CD14-positive monocyte (primary cell): ENCODE results near the gene ADAMTSL1. TPM values are rescaled to one million over a fixed set of nuclear protein-coding genes. Genes with fewer than 3 reads are reported as not detected.

Experiments
- DNase-seq, 3 donors: peaks; one replicate each; pipeline ENCODE4 v3.0.0-alpha.2; 2011 to 2022
- H2AFZ ChIP-seq: 2 replicates; pipeline ENCODE4 v1.6.0; 2012; ENCODE audit warnings: mild to moderate bottlenecking, low read depth, low read length, inconsistent platforms; ENCODE audit not compliant: insufficient read depth, poor library complexity, severe bottlenecking
- H3K27ac ChIP-seq, 2 donors: 1 replicate in 1 of 2; 2 replicates in 1 of 2; pipeline ENCODE4 v1.5.1; 2012 to 2013; ENCODE audit warnings: low read length in 2 of 2, control low read depth in 1 of 2, inconsistent platforms in 1 of 2, low read depth in 1 of 2, mild to moderate bottlenecking in 1 of 2
- H3K27me3 ChIP-seq, 2 donors: one replicate each; pipeline versions ENCODE4 v1.6.0 to v1.6.1; 2011 to 2013; ENCODE audit warnings: low read length in 2 of 2; ENCODE audit not compliant: control insufficient read depth in 2 of 2, insufficient read depth in 2 of 2
- H3K36me3 ChIP-seq, 2 donors: replicated peaks in 1 of 2; 1 replicate in 1 of 2; 2 replicates in 1 of 2; pipeline versions ENCODE4 v1.5.1 to v1.6.1; 2012 to 2013; ENCODE audit warnings: low read length in 2 of 2, control low read depth in 1 of 2, inconsistent platforms in 1 of 2, mild to moderate bottlenecking in 1 of 2; ENCODE audit not compliant: insufficient read depth in 2 of 2, control insufficient read depth in 1 of 2
- H3K4me1 ChIP-seq, 2 donors: 1 replicate in 1 of 2; 2 replicates in 1 of 2; pipeline versions ENCODE4 v1.5.1 to v1.6.1; 2012 to 2013; ENCODE audit warnings: low read length in 2 of 2, control low read depth in 1 of 2, inconsistent platforms in 1 of 2, mild to moderate bottlenecking in 1 of 2, moderate library complexity in 1 of 2; ENCODE audit not compliant: insufficient read depth in 2 of 2, control insufficient read depth in 1 of 2
- H3K4me2 ChIP-seq: replicated peaks from 2 replicates; pipeline ENCODE3; 2012; ENCODE audit warnings: low read length, moderate library complexity, mild to moderate bottlenecking; ENCODE audit not compliant: poor library complexity, severe bottlenecking; ENCODE audit errors: extremely low read depth
- H3K4me3 ChIP-seq, 3 experiments: fragments of 200-600 bp in 1 of 3; sonication (generic) in 1 of 3; replicated peaks in 1 of 3; 1 replicate in 2 of 3; 2 replicates in 1 of 3; pipeline ENCODE4 v1.5.1; 2011 to 2013; ENCODE audit warnings: low read length in 3 of 3, mild to moderate bottlenecking in 3 of 3, control low read depth in 2 of 3, low read depth in 2 of 3, inconsistent platforms in 1 of 3, moderate library complexity in 1 of 3
- H3K79me2 ChIP-seq: 2 replicates; pipeline ENCODE4 v1.6.0; 2012; ENCODE audit warnings: mild to moderate bottlenecking, control low read depth, inconsistent platforms, low read length, moderate library complexity; ENCODE audit not compliant: insufficient read depth
- H3K9ac ChIP-seq: 2 replicates; pipeline ENCODE4 v1.6.0; 2017; ENCODE audit warnings: low read length, mild to moderate bottlenecking; ENCODE audit not compliant: insufficient read depth, poor library complexity, severe bottlenecking
- H3K9me3 ChIP-seq, 2 donors: replicated peaks in 1 of 2; 1 replicate in 1 of 2; 2 replicates in 1 of 2; pipeline versions ENCODE4 v1.5.1 to v1.6.1; 2012 to 2013; ENCODE audit warnings: low read length in 2 of 2, control low read depth in 1 of 2; ENCODE audit not compliant: control insufficient read depth in 1 of 2, insufficient read depth in 1 of 2
- H4K20me1 ChIP-seq: 2 replicates; pipeline ENCODE4 v1.6.0; 2012; ENCODE audit warnings: mild to moderate bottlenecking, low read length, control low read depth, moderate library complexity; ENCODE audit not compliant: insufficient read depth
- H3K27ac Mint-ChIP-seq, 7 donors: one replicate each; pipeline ENCODE4 v1.8.0; 2020; ENCODE audit warnings: mild to moderate bottlenecking in 7 of 7, mixed read lengths in 7 of 7, moderate library complexity in 6 of 7, inconsistent platforms in 2 of 7
- H3K27me3 Mint-ChIP-seq, 3 donors: one replicate each; pipeline ENCODE4 v1.8.0; 2021 to 2022; ENCODE audit warnings: low read depth in 3 of 3, mild to moderate bottlenecking in 3 of 3, mixed read lengths in 3 of 3, moderate library complexity in 3 of 3, inconsistent platforms in 1 of 3
- H3K36me3 Mint-ChIP-seq, 2 donors: one replicate each; pipeline ENCODE4 v1.8.0; 2020; ENCODE audit warnings: mixed read lengths in 2 of 2, inconsistent platforms in 1 of 2, mild to moderate bottlenecking in 1 of 2
- H3K4me1 Mint-ChIP-seq: one replicate; pipeline ENCODE4 v1.8.0; 2020; ENCODE audit warnings: mild to moderate bottlenecking, mixed read lengths
- H3K4me3 Mint-ChIP-seq, 2 donors: one replicate each; pipeline ENCODE4 v1.8.0; 2020; ENCODE audit warnings: mild to moderate bottlenecking in 2 of 2, mixed read lengths in 2 of 2, moderate library complexity in 1 of 2
- H3K9me3 Mint-ChIP-seq, 7 donors: one replicate each; pipeline ENCODE4 v1.8.0; 2020 to 2022; ENCODE audit warnings: mixed read lengths in 7 of 7, mild to moderate bottlenecking in 6 of 7, moderate library complexity in 6 of 7, inconsistent platforms in 2 of 7
- CTCF ChIP-seq: fragments of 200-600 bp; IDR thresholded peaks from one replicate; pipeline ENCODE4 v1.8.0; 2022; ENCODE audit warnings: antibody characterized with exemption, mild to moderate bottlenecking
- WGBS: methylation state at CpG from one replicate; pipeline ENCODE4 v1.1.5; 2013; ENCODE audit warnings: missing lambda C conversion rate; ENCODE audit not compliant: insufficient coverage; 5-methylcytosine and 5-hydroxymethylcytosine counted together
- intact Hi-C, 2 donors: fragments of 100-400 bp; cut with micrococcal nuclease; formaldehyde crosslinking; loops; one replicate each; pipeline versions ENCODE4 v1.15.0 to v1.15.1; 2023
- polyA plus RNA-seq, 3 donors: library from polyadenylated mRNA; depleted of rRNA in 1 of 3; unstranded in 2 of 3; stranded (reverse) in 1 of 3; fragments of 300-500 nt in 2 of 3; fragments of >200 nt in 1 of 3; fragmentation: Illumina TruSeq in 2 of 3; gene quantifications; 1 replicate in 2 of 3; 2 replicates in 1 of 3; pipeline ENCODE4 v1.2.3, GENCODE V29; 2012 to 2021

Gene ADAMTSL1
- polyA plus RNA-seq, 3 donors: not detected

- H3K79me2 ChIP-seq: no peaks in the 10 kb centered on the region
- intact Hi-C loops: no loop called here
- no peak for DNase-seq
- WGBS: no CpG with 5 or more reads among the region's 1 CpG
- no peak overlapping the region for H2AFZ ChIP-seq
- H3K4me2 ChIP-seq: no peak overlapping the region
- H3K4me3 ChIP-seq: no peak overlapping the region
- no peaks in the 10 kb centered on the region for H3K9me3 Mint-ChIP-seq
- peaks cover 0 to 1% (median 0%) of the 10 kb centered on the region in 3 donors for H3K27me3 Mint-ChIP-seq
- H3K9ac ChIP-seq: no peak overlapping the region
- H3K36me3 ChIP-seq: no peaks in the 10 kb centered on the region
- H3K27ac ChIP-seq: no peak overlapping the region
- no peak for TF ChIP-seq CTCF
- no peaks in the 10 kb centered on the region for H3K4me1 Mint-ChIP-seq
- no peaks in the 10 kb centered on the region for H3K9me3 ChIP-seq
- no peaks in the 10 kb centered on the region for H4K20me1 ChIP-seq
- H3K27ac Mint-ChIP-seq: no peak overlapping the region
- no peaks in the 10 kb centered on the region for H3K27me3 ChIP-seq
- H3K36me3 Mint-ChIP-seq: no peaks in the 10 kb centered on the region
- no peak overlapping the region for H3K4me3 Mint-ChIP-seq
- no peaks in the 10 kb centered on the region for H3K4me1 ChIP-seq
Observed at GRCh38 chr9:18660001-18660400, 186.0 kb downstream of the ADAMTSL1 start.

GRCh38 chr9:18662320-18662719 is 188.4 kb downstream of the ADAMTSL1 start:
- Histone ChIP-seq H3K9ac (no peak overlapping the region), H3K79me2 (no peaks in the 10 kb centered on the region), H3K4me3 (no peak overlapping the region), H4K20me1 (no peaks in the 10 kb centered on the region), H2AFZ (no peak overlapping the region), H3K4me1 (no peaks in the 10 kb centered on the region), H3K36me3 (no peaks in the 10 kb centered on the region), H3K9me3 (no peaks in the 10 kb centered on the region), H3K27me3 (no peaks in the 10 kb centered on the region), H3K4me2 (no peak overlapping the region), H3K27ac (no peak overlapping the region)
- TF ChIP-seq CTCF: no peak
- 88% methylated on average over 2 of the region's 3 CpGs for WGBS
- Mint-ChIP-seq H3K27me3 (peaks cover 0 to 1% (median 0%) of the 10 kb centered on the region in 3 donors), H3K4me1 (no peaks in the 10 kb centered on the region), H3K36me3 (no peaks in the 10 kb centered on the region), H3K4me3 (no peak overlapping the region), H3K9me3 (no peaks in the 10 kb centered on the region), H3K27ac (no peak overlapping the region)
- intact Hi-C loops: no loop called here
- no peak for DNase-seq
